GM12878 (cell line): ENCODE results near the gene RAD9A. TPM values are rescaled to one million over a fixed set of nuclear protein-coding genes. Genes with fewer than 3 reads are reported as not detected.

Experiments
- ATAC-seq: fragments of 200-7000 bp; cut with Tn5 transposase; 3 replicates; pipeline ENCODE4 v1.9.1; 2020; ENCODE audit warnings: mild to moderate bottlenecking, moderate library complexity
- BruUV-seq: library from RNA; stranded (reverse); fragments of 400-500 nt; replicated peaks from 2 replicates; lab custom pipeline; 2021; lab: Mats Ljungman, UMichigan
- CTCF ChIA-PET: fragments of 300-600 bp; sonication (Branson Sonifier 250); formaldehyde crosslinking; extraction: SDS; loops from one replicate; lab custom pipeline; 2021; ENCODE audit warnings: inconsistent platforms; lab: Yijun Ruan, JAX
- POLR2A ChIA-PET: fragments of 350-600 bp; formaldehyde crosslinking; extraction: SDS; loops from one replicate; lab custom pipeline; 2021; ENCODE audit warnings: inconsistent platforms; lab: Charles Lee
- RAD21 ChIA-PET: fragments of 300-600 bp; sonication (Branson Sonifier 250); formaldehyde crosslinking; loops from one replicate; lab custom pipeline; 2023; ENCODE audit warnings: antibody characterized with exemption; ENCODE audit not compliant: unreplicated experiment; lab: Charles Lee
- SMC1A ChIA-PET: fragments of 300-600 bp; sonication (Branson Sonifier 250); formaldehyde crosslinking; loops from one replicate; lab custom pipeline; 2023; ENCODE audit not compliant: unreplicated experiment, uncharacterized antibody; lab: Charles Lee
- DNase-seq: peaks from one replicate; pipeline ENCODE4 v3.0.0-alpha.2; 2011; ENCODE audit warnings: low read depth, low spot score
- FAIRE-seq: peaks from 3 replicates; lab custom pipeline; 2011; peaks lifted over from hg19 to GRCh38; lab: Jason Lieb, UNC
- H2AFZ ChIP-seq: 2 replicates; pipeline ENCODE4 v1.6.0; 2011; ENCODE audit warnings: low read depth, low read length, control low read depth; ENCODE audit not compliant: control insufficient read depth
- H3K27ac ChIP-seq: 2 replicates; pipeline ENCODE4 v1.5.1; 2011; ENCODE audit warnings: control low read depth; ENCODE audit not compliant: control insufficient read depth, insufficient read depth
- H3K27me3 ChIP-seq, 2 experiments: replicated peaks in 1 of 2; 2 replicates each; pipeline versions ENCODE4 v1.6.0 to v1.6.1; 2011; ENCODE audit warnings: low read length in 1 of 2; ENCODE audit not compliant: control insufficient read depth in 2 of 2, insufficient read depth in 2 of 2
- H3K36me3 ChIP-seq, 2 experiments: 2 replicates each; pipeline ENCODE4 v1.5.1; 2011; ENCODE audit warnings: low read length in 1 of 2; ENCODE audit not compliant: control insufficient read depth in 2 of 2, insufficient read depth in 2 of 2
- H3K4me1 ChIP-seq: 2 replicates; pipeline ENCODE4 v1.6.1; 2011; ENCODE audit warnings: mild to moderate bottlenecking, low read length, moderate library complexity, mixed read lengths; ENCODE audit not compliant: control insufficient read depth, insufficient read depth
- H3K4me2 ChIP-seq: 2 replicates; pipeline ENCODE4 v1.6.0; 2011; ENCODE audit warnings: control low read depth; ENCODE audit not compliant: control insufficient read depth, insufficient read depth
- H3K4me3 ChIP-seq: fragments of 200-600 bp; sonication (generic); 2 replicates; pipeline ENCODE4 v1.5.1; 2016
- H3K79me2 ChIP-seq: 2 replicates; pipeline ENCODE4 v1.6.0; 2011; ENCODE audit warnings: low read length; ENCODE audit not compliant: control insufficient read depth, insufficient read depth
- H3K9ac ChIP-seq: 2 replicates; pipeline ENCODE4 v1.8.0; 2011; ENCODE audit warnings: low read length, control low read depth, mixed read lengths; ENCODE audit not compliant: control insufficient read depth, insufficient read depth
- H3K9me3 ChIP-seq: replicated peaks from 3 replicates; pipeline ENCODE4 v1.5.1; 2011; ENCODE audit warnings: mild to moderate bottlenecking, low read length; ENCODE audit not compliant: control insufficient read depth, insufficient read depth
- H4K20me1 ChIP-seq: 2 replicates; pipeline ENCODE4 v1.6.0; 2011; ENCODE audit not compliant: control insufficient read depth, insufficient read depth
- BACH1 ChIP-seq: fragments of 450-650 bp; IDR thresholded peaks from 2 replicates; pipeline ENCODE4 v1.6.1; 2017; ENCODE audit warnings: mild to moderate bottlenecking, borderline replicate concordance
- BHLHE40 ChIP-seq, 2 experiments: fragments of 450-650 bp in 1 of 2; IDR thresholded peaks; 2 replicates each; pipeline ENCODE4 v1.6.1; 2011 to 2017; ENCODE audit warnings: low read depth in 2 of 2, borderline replicate concordance in 1 of 2, improper control_type of control experiment in 1 of 2, low read length in 1 of 2, mild to moderate bottlenecking in 1 of 2
- GATAD2B ChIP-seq: fragments of 450-650 bp; conservative IDR thresholded peaks from 2 replicates; pipeline ENCODE4 v1.6.1; 2017; ENCODE audit warnings: low read depth, mild to moderate bottlenecking, moderate library complexity
- POLR2AphosphoS2 ChIP-seq: IDR thresholded peaks from 2 replicates; pipeline ENCODE4 v1.6.1; 2011; ENCODE audit warnings: low read depth, mild to moderate bottlenecking, low read length, improper control_type of control experiment, moderate library complexity
- RBBP5 ChIP-seq: fragments of 200-600 bp; sonication (generic); conservative IDR thresholded peaks from 2 replicates; pipeline ENCODE4 v1.6.1; 2016
- RCOR1 ChIP-seq: conservative IDR thresholded peaks from 2 replicates; pipeline ENCODE4 v1.6.1; 2012; ENCODE audit warnings: low read depth, low read length, improper control_type of control experiment
- RFX5 ChIP-seq: IDR thresholded peaks from 2 replicates; pipeline ENCODE4 v1.6.1; 2011; ENCODE audit warnings: low read depth, low read length, improper control_type of control experiment
- ZNF274 ChIP-seq: IDR thresholded peaks from one replicate; pipeline ENCODE4 v1.8.0; 2011; ENCODE audit not compliant: insufficient read length, insufficient read depth
- WGBS: methylation state at CpG from one replicate; pipeline ENCODE4 v1.1.6; 2016; ENCODE audit warnings: low lambda C conversion rate; ENCODE audit not compliant: insufficient replicate concordance, insufficient coverage; ENCODE audit errors: missing lambda C conversion rate; 5-methylcytosine and 5-hydroxymethylcytosine counted together
- in situ Hi-C: fragments of 300-500 bp; cut with MboI; formaldehyde crosslinking; loops from 9 replicates; pipeline ENCODE4 v1.14.3; 2018; ENCODE audit warnings: mixed read lengths
- intact Hi-C: fragments of 100-400 bp; cut with micrococcal nuclease; formaldehyde crosslinking; loops from one replicate; pipeline ENCODE4 v1.14.2; 2022; ENCODE audit not compliant: unreplicated experiment
- polyA plus RNA-seq, 11 experiments: library from polyadenylated mRNA; depleted of rRNA in 4 of 11; unstranded in 6 of 11; stranded (reverse) in 5 of 11; fragments of >200 nt; fragmentation: Nextera tagmentation in 4 of 11; fragmentation: Illumina TruSeq in 1 of 11; extraction: Ambion mirVana in 4 of 11; extraction: Trizol in 1 of 11; gene quantifications; 1 replicate in 1 of 11; 2 replicates in 10 of 11; pipeline versions ENCODE4 v1.2.1 to v1.2.3, GENCODE V29; 2011 to 2016; ENCODE audit warnings: inconsistent platforms in 2 of 11, missing spikeins in 2 of 11, low read depth in 1 of 11
- total RNA-seq, 4 experiments: library from RNA; depleted of rRNA in 3 of 4; stranded (reverse); fragments of >200 nt in 3 of 4; fragmentation: Illumina TruSeq in 1 of 4; extraction: Trizol in 1 of 4; gene quantifications; 2 replicates each; pipeline versions ENCODE4 v1.2.1 to v1.2.3, GENCODE V29; 2013 to 2021

Gene RAD9A
- total and polyA plus RNA-seq, 10 of the 15 experiments (the other 5 are each of a cell fraction or from before 2014, with no cell fraction given), result 1.1 to 36.2 (median 19.8) TPM

GRCh38 chr11:67369275-67369674 is 22.5 kb upstream of the RAD9A start:
- intact Hi-C loops, result no loop called here
- POLR2A ChIA-PET, result interaction anchor here (0.5 to 5.1 kb wide), 5 partner anchors 10 to 119 kb away, joined by 3 to 42 read pairs (median 3); partner anchors contain the start of genes POLD4 and RPS6KB2
- H3K9ac ChIP-seq, result no peak overlapping the region
- no peaks in the 10 kb centered on the region for H3K79me2 ChIP-seq
- H4K20me1 ChIP-seq, result peaks cover 8% of the 10 kb centered on the region; the same call in 1 of the 2 replicates
- in situ Hi-C loops, result no loop called here
- BruUV-seq, result no TSS peak
- no peak for DNase-seq
- TF ChIP-seq POLR2AphosphoS2, result no peak
- TF ChIP-seq RFX5, result no peak
- no peak for TF ChIP-seq RCOR1
- no peak for TF ChIP-seq GATAD2B
- no peak for TF ChIP-seq BACH1
- TF ChIP-seq ZNF274, result no peak
- TF ChIP-seq BHLHE40 (IDR thresholded peaks at IDR 0.05; ENCODE audit: borderline replicate concordance in 1 of 2, low read depth in 2 of 2, low read length in 1 of 2), result no peak
- no peak for TF ChIP-seq RBBP5
- CTCF ChIA-PET, result interaction anchor here (1.4 to 26.2 kb wide), 4 partner anchors 8 to 101 kb away, joined by 4 to 1301 read pairs (median 671); partner anchors contain the start of genes CLCF1, POLD4 and RAD9A
- no peak overlapping the region for H3K27ac ChIP-seq
- no peaks in the 10 kb centered on the region for H3K9me3 ChIP-seq
- WGBS, result 72% methylated on average over 8 of the region's 8 CpGs
- ATAC-seq, result no peak
- peaks cover 25% of the 10 kb centered on the region for H3K4me1 ChIP-seq
- SMC1A ChIA-PET, result interaction anchor here (1.0 to 21.3 kb wide), 3 partner anchors 9 to 13 kb away, joined by 3 to 646 read pairs (median 49); partner anchors contain the start of gene POLD4
- H3K27me3 ChIP-seq, result peaks cover 1 to 4% of the 10 kb centered on the region in 2 experiments; a peak in 3 of 4 replicates
- no peak overlapping the region for H3K4me3 ChIP-seq
- no peak for FAIRE-seq
- RAD21 ChIA-PET, result interaction anchor here (0.6 to 6.5 kb wide), 6 partner anchors 9 to 48 kb away, joined by 3 to 122 read pairs (median 4); partner anchors contain the start of genes POLD4 and TBC1D10C
- H2AFZ ChIP-seq, result no peak overlapping the region
- H3K36me3 ChIP-seq, result no peaks in the 10 kb centered on the region
- H3K4me2 ChIP-seq, result no peak overlapping the region
